SU-DHL-6 (cell line): ENCODE data around the gene GINS2.

ENCODE experiments used
- EZH2phosphoT487 ChIP-seq: fragments of 200-600 bp; sonication (generic), shearing (Covaris generic); conservative IDR thresholded peaks from 2 replicates; pipeline ENCODE4 v1.6.1; 2018; ENCODE audit warnings: mild to moderate bottlenecking, antibody characterized with exemption, low read length, moderate library complexity, mixed read lengths
- TF ChIP-seq, protein P1 (sequence below): fragments of 200-600 bp; sonication (generic); IDR thresholded peaks from one replicate; pipeline ENCODE4 v1.5.1; 2017; ENCODE audit warnings: antibody characterized with exemption, mild to moderate bottlenecking, low read length, moderate library complexity; ENCODE audit not compliant: insufficient read depth, poor library complexity, severe bottlenecking

DNA sequence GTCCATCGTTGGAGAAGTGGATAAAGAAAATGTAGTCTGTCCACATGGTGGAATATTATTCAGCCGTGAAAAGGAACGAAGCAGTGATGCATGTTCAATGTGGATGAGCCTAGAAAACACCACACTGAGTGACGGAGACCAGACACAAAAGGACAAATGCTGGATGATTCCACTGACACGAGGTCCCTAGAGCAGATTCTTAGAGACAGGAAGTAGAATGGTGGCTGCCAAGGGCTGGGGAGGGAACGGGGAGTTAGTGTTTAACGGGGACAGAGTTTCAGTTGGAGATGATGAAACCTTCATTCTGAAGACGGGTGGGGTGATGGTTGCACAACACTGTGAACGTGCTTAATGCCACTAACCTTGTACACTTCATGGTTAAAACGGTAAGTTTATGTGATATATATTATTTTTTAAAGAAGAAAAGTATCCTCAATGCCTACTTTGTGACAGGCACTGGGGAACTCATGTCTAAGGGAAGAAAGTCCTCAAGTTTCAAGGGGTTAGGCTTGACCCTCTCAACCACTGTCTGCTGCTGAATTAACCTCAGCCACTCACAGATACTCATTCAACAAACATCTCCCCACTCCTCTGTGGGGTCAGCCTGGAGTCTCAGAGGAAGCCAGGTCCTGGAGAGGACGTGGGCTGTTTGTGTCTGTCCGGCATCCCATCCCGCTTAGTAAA, 44.5 kb upstream of the GINS2 start:
- TF ChIP-seq, protein P1, sequence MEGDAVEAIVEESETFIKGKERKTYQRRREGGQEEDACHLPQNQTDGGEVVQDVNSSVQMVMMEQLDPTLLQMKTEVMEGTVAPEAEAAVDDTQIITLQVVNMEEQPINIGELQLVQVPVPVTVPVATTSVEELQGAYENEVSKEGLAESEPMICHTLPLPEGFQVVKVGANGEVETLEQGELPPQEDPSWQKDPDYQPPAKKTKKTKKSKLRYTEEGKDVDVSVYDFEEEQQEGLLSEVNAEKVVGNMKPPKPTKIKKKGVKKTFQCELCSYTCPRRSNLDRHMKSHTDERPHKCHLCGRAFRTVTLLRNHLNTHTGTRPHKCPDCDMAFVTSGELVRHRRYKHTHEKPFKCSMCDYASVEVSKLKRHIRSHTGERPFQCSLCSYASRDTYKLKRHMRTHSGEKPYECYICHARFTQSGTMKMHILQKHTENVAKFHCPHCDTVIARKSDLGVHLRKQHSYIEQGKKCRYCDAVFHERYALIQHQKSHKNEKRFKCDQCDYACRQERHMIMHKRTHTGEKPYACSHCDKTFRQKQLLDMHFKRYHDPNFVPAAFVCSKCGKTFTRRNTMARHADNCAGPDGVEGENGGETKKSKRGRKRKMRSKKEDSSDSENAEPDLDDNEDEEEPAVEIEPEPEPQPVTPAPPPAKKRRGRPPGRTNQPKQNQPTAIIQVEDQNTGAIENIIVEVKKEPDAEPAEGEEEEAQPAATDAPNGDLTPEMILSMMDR = no peak
- no peak for TF ChIP-seq EZH2phosphoT487
